NCI-H524 (cell line): ENCODE data around the gene CCL22.
"Not testable (repeated sequence)": the region's sequence is repeated elsewhere in the genome, so short reads cannot be mapped to it uniquely, and the experiment has no call there.

Experiments
- DNase-seq, 2 experiments: peaks; one replicate each; lab custom pipeline; 2025; lab: John Stamatoyannopoulos, UW

CCL22 gene

GRCh38 chr16:57394444-57394843, 35.9 kb downstream of the CCL22 start:
- DNase-seq = no peak

- no peak for DNase-seq
Measured at GRCh38 chr16:57395026-57395425, 36.4 kb downstream of the CCL22 start.

- no peak for DNase-seq
Measured at GRCh38 chr16:57396786-57397185, 38.2 kb downstream of the CCL22 start.

GRCh38 chr16:57397493-57397892, 38.9 kb downstream of the CCL22 start:
- not testable (repeated sequence) for DNase-seq

- DNase-seq = no peak
Measured at GRCh38 chr16:57401943-57402640, 43.5 kb downstream of the CCL22 start.

GRCh38 chr16:57403965-57404817, 45.6 kb downstream of the CCL22 start, which contains the start of gene CCL17:
Gene CCL17 (plus strand): TSS chr16:57404767. CDS start chr16:57413933, 9,166 bp downstream.
- DNase-seq = no peak

GRCh38 chr16:57405097-57405496, 46.5 kb downstream of the CCL22 start:
- no peak for DNase-seq

GRCh38 chr16:57406881-57407280, 48.3 kb downstream of the CCL22 start:
- no peak for DNase-seq

- no peak for DNase-seq
Measured at GRCh38 chr16:57407521-57408353, 49.2 kb downstream of the CCL22 start.

- DNase-seq = no peak
Measured at GRCh38 chr16:57409065-57409464, 50.5 kb downstream of the CCL22 start.

- peak in 1 of 2 experiments; percentile 54 for DNase-seq
Measured at GRCh38 chr16:57409870-57410587, 51.4 kb downstream of the CCL22 start.

GRCh38 chr16:57411362-57411976, 52.9 kb downstream of the CCL22 start:
- DNase-seq = peak in 1 of 2 experiments; percentile 45

GRCh38 chr16:57412584-57412983, 54.0 kb downstream of the CCL22 start:
- no peak for DNase-seq

GRCh38 chr16:57413301-57413730, 54.7 kb downstream of the CCL22 start:
- DNase-seq = no peak

- no peak for DNase-seq
Measured at GRCh38 chr16:57413733-57414132, 55.1 kb downstream of the CCL22 start.
